CD4-positive, alpha-beta memory T cell (primary cell): Measurements from ENCODE around the gene TTC34. TPM values are rescaled to one million over a fixed set of nuclear protein-coding genes. Genes with fewer than 3 reads are reported as not detected.

Source experiments
- CTCF ChIA-PET: fragments of 350-600 bp; sonication (Branson Sonifier 250); formaldehyde crosslinking; loops from one replicate; lab custom pipeline; 2021; ENCODE audit warnings: inconsistent platforms; ENCODE audit not compliant: partially characterized antibody; lab: Charles Lee
- POLR2A ChIA-PET: fragments of 350-600 bp; sonication (Branson Sonifier 250); formaldehyde crosslinking; loops from one replicate; lab custom pipeline; 2021; ENCODE audit not compliant: partially characterized antibody; lab: Charles Lee
- DNase-seq, 5 donors: peaks; one replicate each; pipeline versions ENCODE4 v3.0.0 to v3.0.0-alpha.2; 2020 to 2022; ENCODE audit warnings: mixed read lengths in 1 of 5
- H3K27ac ChIP-seq: one replicate; pipeline ENCODE4 v1.7.0; 2013; ENCODE audit warnings: low read depth, low read length
- H3K27me3 ChIP-seq: 2 replicates; pipeline ENCODE4 v1.7.0; 2013; ENCODE audit warnings: mild to moderate bottlenecking, low read length, moderate library complexity; ENCODE audit not compliant: insufficient read depth
- H3K36me3 ChIP-seq: 2 replicates; pipeline ENCODE4 v1.7.0; 2013; ENCODE audit warnings: mild to moderate bottlenecking, low read length, moderate library complexity; ENCODE audit not compliant: insufficient read depth
- H3K4me1 ChIP-seq: 2 replicates; pipeline ENCODE4 v1.7.0; 2013; ENCODE audit warnings: mild to moderate bottlenecking, low read length, moderate library complexity; ENCODE audit not compliant: insufficient read depth
- H3K4me3 ChIP-seq, 2 donors: one replicate each; pipeline ENCODE4 v1.7.0; 2013; ENCODE audit warnings: low read length in 2 of 2, mild to moderate bottlenecking in 1 of 2
- H3K9me3 ChIP-seq, 2 donors: one replicate each; pipeline ENCODE4 v1.7.0; 2013; ENCODE audit warnings: low read length in 2 of 2, control low read depth in 1 of 2; ENCODE audit not compliant: control insufficient read depth in 1 of 2
- H3K27ac Mint-ChIP-seq, 7 donors: one replicate each; pipeline ENCODE4 v1.8.0; 2020 to 2021; ENCODE audit warnings: mixed read lengths in 7 of 7, mild to moderate bottlenecking in 6 of 7, inconsistent platforms in 3 of 7, moderate library complexity in 3 of 7
- H3K27me3 Mint-ChIP-seq, 2 donors: one replicate each; pipeline ENCODE4 v1.8.0; 2020 to 2021; ENCODE audit warnings: mixed read lengths in 2 of 2
- H3K36me3 Mint-ChIP-seq, 2 donors: one replicate each; pipeline ENCODE4 v1.8.0; 2020 to 2021; ENCODE audit warnings: mixed read lengths in 2 of 2, inconsistent platforms in 1 of 2, mild to moderate bottlenecking in 1 of 2
- H3K4me1 Mint-ChIP-seq, 4 donors: one replicate each; pipeline ENCODE4 v1.8.0; 2020 to 2021; ENCODE audit warnings: mixed read lengths in 4 of 4, mild to moderate bottlenecking in 1 of 4
- H3K4me3 Mint-ChIP-seq, 8 donors: one replicate each; pipeline ENCODE4 v1.8.0; 2020 to 2021; ENCODE audit warnings: mixed read lengths in 8 of 8, mild to moderate bottlenecking in 7 of 8, moderate library complexity in 6 of 8, inconsistent platforms in 3 of 8
- H3K9me3 Mint-ChIP-seq, 8 donors: one replicate each; pipeline ENCODE4 v1.8.0; 2020 to 2021; ENCODE audit warnings: mixed read lengths in 8 of 8, mild to moderate bottlenecking in 5 of 8, inconsistent platforms in 3 of 8, moderate library complexity in 1 of 8
- intact Hi-C: fragments of 100-400 bp; cut with micrococcal nuclease; formaldehyde crosslinking; loops from one replicate; pipeline ENCODE4 v1.15.1; 2023
- polyA plus RNA-seq, 2 donors: library from polyadenylated mRNA; unstranded; fragments of 300-500 nt; fragmentation: Illumina TruSeq; gene quantifications; one replicate each; pipeline ENCODE4 v1.2.3, GENCODE V29; 2021
- total RNA-seq, 2 experiments: library from RNA; stranded (reverse); gene quantifications; one replicate each; pipeline ENCODE4 v1.2.3, GENCODE V29; 2021

TTC34 gene
- total and polyA plus RNA-seq, 4 experiments from 2014 or later, result 0.06 to 4.9 (median 4.8) TPM; not detected in 1

DNA sequence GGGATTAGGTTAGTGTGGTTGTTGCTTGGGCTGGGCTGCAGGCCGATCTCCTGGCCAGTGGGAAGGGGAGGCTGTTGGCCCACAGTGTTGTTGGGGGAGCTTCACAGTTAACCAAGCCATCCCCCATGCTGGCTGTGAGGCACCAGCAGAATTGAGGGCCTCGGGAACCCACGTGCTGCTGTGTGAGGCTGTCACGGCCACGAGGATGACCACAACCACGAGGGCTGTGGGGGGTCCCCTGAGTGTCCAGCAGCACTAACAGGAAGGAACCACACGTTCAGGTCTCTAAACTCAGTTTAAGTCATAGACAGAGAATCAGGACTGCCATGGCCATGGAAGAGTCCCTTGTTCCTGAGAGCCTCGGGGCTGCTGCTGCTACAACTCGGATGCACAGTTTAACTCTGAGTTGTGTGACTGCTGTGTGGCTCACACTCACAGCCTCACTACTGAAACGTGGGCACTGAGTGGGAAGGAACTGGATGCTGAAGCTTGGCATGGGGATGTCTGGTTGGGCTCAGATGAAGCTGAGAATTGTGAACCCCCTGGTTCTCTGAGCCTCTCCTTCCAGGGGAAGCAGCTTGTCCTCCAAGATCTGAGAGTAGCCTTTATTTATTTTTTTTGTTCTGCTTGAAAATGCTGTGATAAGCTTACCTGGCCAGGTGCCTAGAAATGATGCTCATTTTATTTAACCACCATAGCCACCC is 163.9 kb downstream of the TTC34 start:
- no peak for DNase-seq
- ChIA-PET POLR2A (interaction anchor here (1.6 to 3.1 kb wide), 2 partner anchors 50 to 82 kb away, joined by 5 to 7 read pairs; partner anchors contain the start of genes PRXL2B and TNFRSF14), CTCF (no interaction called here)
- Histone ChIP-seq H3K4me3 (no peak overlapping the region), H3K27me3 (no peaks in the 10 kb centered on the region), H3K4me1 (peaks cover 10% of the 10 kb centered on the region), H3K36me3 (no peaks in the 10 kb centered on the region), H3K27ac (no peak overlapping the region), H3K9me3 (no peaks in the 10 kb centered on the region)
- H3K4me3 Mint-ChIP-seq, result no peak overlapping the region
- intact Hi-C loops, result no loop called here
- peaks cover 0 to 2% of the 10 kb centered on the region in 2 donors for H3K36me3 Mint-ChIP-seq
- H3K4me1 Mint-ChIP-seq, result peaks cover 2 to 11% (median 7%) of the 10 kb centered on the region in 4 donors
- peaks cover 0 to 4% (median 0%) of the 10 kb centered on the region in 8 donors for H3K9me3 Mint-ChIP-seq
- peaks cover 0 to 1% of the 10 kb centered on the region in 2 donors for H3K27me3 Mint-ChIP-seq
- H3K27ac Mint-ChIP-seq, result peak overlapping the region in 2 of 7 donors; percentile 37 to 54

GRCh38 chr1:2636733-2637132 is 164.8 kb downstream of the TTC34 start:
- H3K27ac ChIP-seq, result no peak overlapping the region
- H3K9me3 Mint-ChIP-seq, result peaks cover 0 to 4% (median 0%) of the 10 kb centered on the region in 8 donors
- H3K36me3 ChIP-seq, result no peaks in the 10 kb centered on the region
- H3K4me3 Mint-ChIP-seq, result peak overlapping the region in 1 of 8 donors; percentile 39
- H3K27me3 ChIP-seq, result no peaks in the 10 kb centered on the region
- peaks cover 3% of the 10 kb centered on the region for H3K4me1 ChIP-seq
- no peak for DNase-seq
- no peaks in the 10 kb centered on the region for H3K9me3 ChIP-seq
- CTCF ChIA-PET, result no interaction called here
- POLR2A ChIA-PET, result interaction anchor here (3.1 kb wide), 1 partner anchor 49 kb away, joined by 7 read pairs; the partner anchor contains the start of gene PRXL2B
- H3K4me1 Mint-ChIP-seq, result peaks cover 0 to 6% (median 2%) of the 10 kb centered on the region in 4 donors
- peak overlapping the region in 1 of 7 donors; percentile 57 for H3K27ac Mint-ChIP-seq
- intact Hi-C loops, result no loop called here
- H3K36me3 Mint-ChIP-seq, result no peaks in the 10 kb centered on the region
- peaks cover under 1 to 4% of the 10 kb centered on the region in 2 donors for H3K27me3 Mint-ChIP-seq
- H3K4me3 ChIP-seq, result no peak overlapping the region

DNA sequence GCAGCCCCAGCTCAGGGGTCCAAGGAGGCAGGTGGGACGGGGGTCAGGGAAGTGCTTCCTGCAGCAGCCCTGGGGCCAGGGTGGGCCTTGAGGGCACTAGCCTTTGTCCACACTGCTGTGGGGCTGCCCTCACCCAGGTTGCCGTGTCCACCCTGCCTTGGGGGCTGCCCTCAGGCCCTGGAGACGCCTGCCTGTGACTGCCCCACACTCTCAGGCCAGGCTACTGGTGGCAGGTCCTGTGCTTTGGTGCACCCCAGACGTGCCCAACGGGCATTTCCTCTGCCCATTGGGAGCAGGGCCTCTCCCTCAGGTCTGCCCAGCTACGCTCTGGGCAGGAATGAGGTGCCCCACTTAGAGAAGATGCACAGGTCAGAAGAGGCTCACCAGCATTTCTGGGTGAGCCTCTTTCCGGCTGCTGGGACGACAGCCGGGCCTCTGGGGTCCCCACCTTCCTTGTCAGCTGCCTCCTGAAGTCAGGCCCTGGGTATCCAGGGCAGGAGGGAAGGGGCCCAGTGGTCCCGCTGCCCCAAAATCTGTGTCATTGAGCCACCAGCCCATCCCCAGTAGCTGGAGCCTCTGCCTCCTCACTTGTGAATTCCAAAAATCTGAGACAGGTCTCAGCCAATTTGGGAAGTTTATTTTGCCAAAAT is 166.0 kb downstream of the TTC34 start:
- Histone ChIP-seq H3K4me3 (no peak overlapping the region), H3K36me3 (no peaks in the 10 kb centered on the region), H3K9me3 (no peaks in the 10 kb centered on the region), H3K27me3 (no peaks in the 10 kb centered on the region), H3K27ac (no peak overlapping the region), H3K4me1 (no peaks in the 10 kb centered on the region)
- POLR2A ChIA-PET, result no interaction called here
- Mint-ChIP-seq H3K27me3 (peaks cover 4 to 8% of the 10 kb centered on the region in 2 donors), H3K36me3 (no peaks in the 10 kb centered on the region), H3K27ac (no peak overlapping the region), H3K9me3 (peaks cover 0 to 5% (median 2%) of the 10 kb centered on the region in 8 donors), H3K4me3 (no peak overlapping the region), H3K4me1 (peaks cover 0 to 9% (median 5%) of the 10 kb centered on the region in 4 donors)
- CTCF ChIA-PET, result interaction anchor here (1.3 kb wide), 1 partner anchor 74 kb away, joined by 3 read pairs; no protein-coding TSS in a partner anchor
- intact Hi-C loops, result no loop called here
- DNase-seq, result no peak

- Histone ChIP-seq H3K36me3 (no peaks in the 10 kb centered on the region), H3K4me1 (no peaks in the 10 kb centered on the region), H3K9me3 (no peaks in the 10 kb centered on the region), H3K27ac (no peak overlapping the region), H3K4me3 (no peak overlapping the region), H3K27me3 (no peaks in the 10 kb centered on the region)
- DNase-seq, result no peak
- intact Hi-C loops, result no loop called here
- CTCF ChIA-PET, result no interaction called here
- peaks cover 4 to 13% of the 10 kb centered on the region in 2 donors for H3K27me3 Mint-ChIP-seq
- H3K4me1 Mint-ChIP-seq, result peaks cover 0 to 13% (median 5%) of the 10 kb centered on the region in 4 donors
- H3K4me3 Mint-ChIP-seq, result no peak overlapping the region
- POLR2A ChIA-PET, result no interaction called here
- no peaks in the 10 kb centered on the region for H3K36me3 Mint-ChIP-seq
- no peak overlapping the region for H3K27ac Mint-ChIP-seq
- peaks cover 0 to 5% (median 2%) of the 10 kb centered on the region in 8 donors for H3K9me3 Mint-ChIP-seq
Measured at GRCh38 chr1:2633936-2634491, 167.5 kb downstream of the TTC34 start.

- Mint-ChIP-seq H3K4me3 (no peak overlapping the region), H3K27me3 (peaks cover 4 to 13% of the 10 kb centered on the region in 2 donors), H3K27ac (no peak overlapping the region), H3K9me3 (peaks cover 0 to 5% (median 2%) of the 10 kb centered on the region in 8 donors), H3K36me3 (no peaks in the 10 kb centered on the region), H3K4me1 (peaks cover 0 to 13% (median 5%) of the 10 kb centered on the region in 4 donors)
- Histone ChIP-seq H3K4me1 (no peaks in the 10 kb centered on the region), H3K9me3 (no peaks in the 10 kb centered on the region), H3K27me3 (no peaks in the 10 kb centered on the region), H3K27ac (no peak overlapping the region), H3K4me3 (no peak overlapping the region), H3K36me3 (no peaks in the 10 kb centered on the region)
- ChIA-PET POLR2A (no interaction called here), CTCF (no interaction called here)
- intact Hi-C loops, result no loop called here
- no peak for DNase-seq
Measured at GRCh38 chr1:2633366-2633935, 168.0 kb downstream of the TTC34 start.

DNA sequence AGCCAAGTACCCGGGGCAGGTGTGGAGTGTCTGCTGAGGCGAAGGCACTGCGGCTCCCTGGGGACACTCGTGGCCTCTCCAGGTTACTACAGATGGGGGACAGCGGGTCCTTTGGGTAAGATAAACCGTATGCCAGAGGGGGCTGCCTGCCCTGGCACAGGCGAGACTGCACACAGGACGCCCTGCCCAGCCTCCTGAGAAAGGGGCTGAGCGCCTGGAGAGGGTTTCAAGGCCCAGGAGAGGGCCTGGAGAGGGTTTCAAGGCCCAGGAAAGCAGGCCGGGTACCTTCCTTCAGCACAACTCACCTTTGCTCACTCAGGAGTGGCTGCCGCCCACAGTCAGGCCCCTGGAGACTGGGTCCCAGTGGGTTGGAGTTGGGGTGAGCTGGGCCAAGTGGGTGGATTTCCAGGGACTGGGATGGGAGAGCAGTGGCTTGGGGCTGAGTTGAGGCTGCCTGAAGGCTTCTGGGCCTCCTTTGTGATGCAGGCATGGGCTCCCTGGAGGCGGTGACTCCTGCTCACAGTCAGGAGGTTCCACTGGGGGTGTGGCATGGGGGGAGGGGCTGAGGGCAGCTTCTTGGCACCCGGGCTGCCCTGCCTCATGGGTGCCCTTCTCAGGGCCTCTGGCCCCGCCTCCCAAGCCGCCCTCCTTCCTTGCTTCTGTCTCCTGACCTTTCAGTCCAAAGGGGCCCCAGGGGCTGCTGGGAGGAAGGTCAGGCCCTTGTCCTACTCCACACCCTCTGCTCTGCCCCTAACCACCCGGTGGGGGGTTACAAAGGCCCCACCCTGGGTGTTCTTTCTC is 168.7 kb downstream of the TTC34 start, which contains the start of gene MMEL1:
MMEL1 (minus strand) TSS at position 456 of the 801 bp plus-strand sequence. CDS start 3,532 bp downstream, outside the sequence.
- no peaks in the 10 kb centered on the region for H3K36me3 Mint-ChIP-seq
- no peak within 1 kb of the TSS for H3K27ac Mint-ChIP-seq
- H3K9me3 Mint-ChIP-seq, result peaks cover 0 to 5% (median 2%) of the 10 kb centered on the region in 8 donors
- H3K4me3 ChIP-seq, result no peak within 1 kb of the TSS
- H3K36me3 ChIP-seq, result no peaks in the 10 kb centered on the region
- no peak for DNase-seq
- H3K27me3 ChIP-seq, result peaks cover 2% of the 10 kb centered on the region
- peaks cover 4 to 13% of the 10 kb centered on the region in 2 donors for H3K27me3 Mint-ChIP-seq
- no peaks in the 10 kb centered on the region for H3K9me3 ChIP-seq
- intact Hi-C loops, result no loop called here
- no peak within 1 kb of the TSS for H3K27ac ChIP-seq
- no peaks in the 10 kb centered on the region for H3K4me1 ChIP-seq
- CTCF ChIA-PET, result no interaction called here
- POLR2A ChIA-PET, result no interaction called here
- peaks cover under 1 to 8% (median 4%) of the 10 kb centered on the region in 4 donors for H3K4me1 Mint-ChIP-seq
- peak within 1 kb of the TSS in 1 of 8 donors; percentile 39 for H3K4me3 Mint-ChIP-seq
